A673 (cell line): Measurements from ENCODE around the gene HES2. TPM values are rescaled to one million over a fixed set of nuclear protein-coding genes. Genes with fewer than 3 reads are reported as not detected.
"Not testable (repeated sequence)": the region's sequence is repeated elsewhere in the genome, so short reads cannot be mapped to it uniquely, and the experiment has no call there.

Source experiments
- BruUV-seq: library from RNA; stranded (reverse); fragments of 400-500 nt; replicated peaks from 2 replicates; lab custom pipeline; 2021; lab: Mats Ljungman, UMichigan
- CTCF ChIA-PET: fragments of 300-600 bp; sonication (Branson Sonifier 250); formaldehyde crosslinking; loops from one replicate; lab custom pipeline; 2022; ENCODE audit warnings: antibody characterized with exemption; lab: Charles Lee
- POLR2A ChIA-PET: fragments of 300-600 bp; sonication (Branson Sonifier 250); formaldehyde crosslinking; loops from one replicate; lab custom pipeline; 2022; ENCODE audit warnings: antibody characterized with exemption; ENCODE audit not compliant: low non-redundant PET; lab: Charles Lee
- DNase-seq: peaks from one replicate; pipeline ENCODE4 v3.0.0-alpha.2; 2015; ENCODE audit warnings: low spot score
- H3K27ac ChIP-seq: fragments of 200-600 bp; sonication (generic); 2 replicates; pipeline ENCODE4 v1.5.1; 2016; ENCODE audit warnings: mixed run types, low read depth, mild to moderate bottlenecking, mixed read lengths, antibody characterized with exemption, low read length; ENCODE audit not compliant: poor library complexity, severe bottlenecking
- H3K27me3 ChIP-seq: fragments of 200-600 bp; sonication (generic); replicated peaks from 2 replicates; pipeline ENCODE4 v1.6.1; 2017; ENCODE audit warnings: mixed run types, low read depth, mild to moderate bottlenecking, mixed read lengths, antibody characterized with exemption, low read length; ENCODE audit not compliant: insufficient read depth, poor library complexity
- H3K36me3 ChIP-seq: fragments of 200-600 bp; sonication (generic); 2 replicates; pipeline ENCODE4 v1.6.1; 2016; ENCODE audit warnings: mixed run types, mild to moderate bottlenecking, mixed read lengths, antibody characterized with exemption, low read length; ENCODE audit not compliant: insufficient read depth, poor library complexity, severe bottlenecking
- H3K4me1 ChIP-seq: fragments of 200-600 bp; sonication (generic); 2 replicates; pipeline ENCODE4 v1.6.1; 2017; ENCODE audit warnings: mixed run types, mild to moderate bottlenecking, mixed read lengths, antibody characterized with exemption, low read length; ENCODE audit not compliant: insufficient read depth, poor library complexity, severe bottlenecking
- H3K4me3 ChIP-seq: fragments of 200-600 bp; sonication (generic); 2 replicates; pipeline ENCODE4 v1.5.1; 2016; ENCODE audit warnings: low read depth, mixed run types, mild to moderate bottlenecking, mixed read lengths, low read length; ENCODE audit not compliant: poor library complexity, severe bottlenecking
- H3K9me3 ChIP-seq: fragments of 200-600 bp; sonication (generic); 2 replicates; pipeline ENCODE4 v1.6.1; 2016; ENCODE audit warnings: mixed run types, low read depth, mild to moderate bottlenecking, mixed read lengths, antibody characterized with exemption, low read length; ENCODE audit not compliant: poor library complexity, severe bottlenecking
- CTCF ChIP-seq: fragments of 300-800, 200-600 bp; sonication (generic); conservative IDR thresholded peaks from 2 replicates; pipeline ENCODE4 v1.5.1; 2017; ENCODE audit warnings: low read depth, mild to moderate bottlenecking, antibody characterized with exemption, low read length, moderate library complexity, mixed read lengths
- EZH2 ChIP-seq: fragments of 200-600 bp; sonication (generic); IDR thresholded peaks from 2 replicates; pipeline ENCODE4 v1.6.1; 2017; ENCODE audit warnings: borderline replicate concordance, low read depth, mild to moderate bottlenecking, mixed read lengths, antibody characterized with exemption, low read length; ENCODE audit not compliant: poor library complexity, severe bottlenecking
- intact Hi-C: fragments of 100-400 bp; cut with micrococcal nuclease; formaldehyde crosslinking; loops from one replicate; pipeline ENCODE4 v1.10.0; 2022; ENCODE audit not compliant: unreplicated experiment
- total RNA-seq: library from RNA; stranded (reverse); gene quantifications from 2 replicates; pipeline ENCODE4 v1.2.3, GENCODE V29; 2021

The HES2 gene
- total RNA-seq, 1 experiment from 2014 or later = not detected

GRCh38 chr1:6453895-6454855 is 34.5 kb upstream of the HES2 start:
- CTCF ChIA-PET = interaction anchor here (0.6 to 1.3 kb wide), 2 partner anchors 16 to 1433 kb away, joined by 3 to 6 read pairs; no protein-coding TSS in a partner anchor
- H3K9me3 ChIP-seq, H3K27ac ChIP-seq, H3K4me3 ChIP-seq, H3K36me3 ChIP-seq, BruUV-seq, DNase-seq, intact Hi-C loops, H3K4me1 ChIP-seq: not testable (repeated sequence)
- H3K27me3 ChIP-seq = peaks cover 83% of the 10 kb centered on the region
- POLR2A ChIA-PET = interaction anchor here (0.7 kb wide), 1 partner anchor 1765 kb away, joined by 3 read pairs; no protein-coding TSS in a partner anchor
- TF ChIP-seq EZH2 = peak; percentile 82

GRCh38 chr1:6450943-6451373 is 31.2 kb upstream of the HES2 start:
- H3K9me3 ChIP-seq = no peaks in the 10 kb centered on the region
- ChIA-PET POLR2A (no interaction called here), CTCF (interaction anchor here (0.6 kb wide), 2 partner anchors 13 to 204 kb away, joined by 4 to 5 read pairs; no protein-coding TSS in a partner anchor)
- no peak overlapping the region for H3K27ac ChIP-seq
- H3K36me3 ChIP-seq = no peaks in the 10 kb centered on the region
- intact Hi-C loops = no loop called here
- H3K4me3 ChIP-seq = no peak overlapping the region
- no peak for DNase-seq
- no peaks in the 10 kb centered on the region for H3K4me1 ChIP-seq
- BruUV-seq = no TSS peak
- TF ChIP-seq CTCF (no peak), EZH2 (no peak)
- peaks cover 96% of the 10 kb centered on the region for H3K27me3 ChIP-seq

GRCh38 chr1:6450486-6450885 is 30.8 kb upstream of the HES2 start:
- BruUV-seq, POLR2A ChIA-PET: not testable (repeated sequence)
- peaks cover 91% of the 10 kb centered on the region for H3K27me3 ChIP-seq

GRCh38 chr1:6450005-6450450 is 30.3 kb upstream of the HES2 start:
- BruUV-seq = no TSS peak
- POLR2A ChIA-PET = no interaction called here

More at GRCh38 chr1:6450486-6450885, 30.8 kb upstream of the HES2 start:
- H3K4me1 ChIP-seq, H3K4me3 ChIP-seq, DNase-seq, intact Hi-C loops, H3K36me3 ChIP-seq, H3K27ac ChIP-seq, H3K9me3 ChIP-seq: not testable (repeated sequence)
- CTCF ChIA-PET = interaction anchor here (0.6 kb wide), 2 partner anchors 13 to 203 kb away, joined by 4 to 5 read pairs; no protein-coding TSS in a partner anchor

More at GRCh38 chr1:6450005-6450450, 30.3 kb upstream of the HES2 start:
- H3K36me3 ChIP-seq = no peaks in the 10 kb centered on the region
- no peak overlapping the region for H3K4me3 ChIP-seq
- H3K27me3 ChIP-seq = peaks cover 87% of the 10 kb centered on the region
- TF ChIP-seq CTCF (no peak), EZH2 (no peak)
- no peak for DNase-seq
- intact Hi-C loops = no loop called here
- no peaks in the 10 kb centered on the region for H3K9me3 ChIP-seq
- CTCF ChIA-PET = interaction anchor here (1.2 kb wide), 1 partner anchor 12 kb away, joined by 3 read pairs; no protein-coding TSS in a partner anchor
- no peaks in the 10 kb centered on the region for H3K4me1 ChIP-seq
- H3K27ac ChIP-seq = no peak overlapping the region
